B cell (primary cell): ENCODE measurements around the gene C1orf115. TPM values are rescaled to one million over a fixed set of nuclear protein-coding genes. Genes with fewer than 3 reads are reported as not detected.

Source experiments
- ATAC-seq: fragments of 200-7000 bp; cut with Tn5 transposase; one replicate; pipeline ENCODE4 v1.10.0; 2021; ENCODE audit warnings: low read depth, mild to moderate bottlenecking, moderate number of reproducible peaks, moderate library complexity
- CTCF ChIA-PET: fragments of 350-600 bp; sonication (Branson Sonifier 250); formaldehyde crosslinking; loops from one replicate; lab custom pipeline; 2021; ENCODE audit warnings: antibody characterized with exemption, inconsistent platforms; lab: Charles Lee
- POLR2A ChIA-PET: fragments of 350-600 bp; sonication (Branson Sonifier 250); formaldehyde crosslinking; loops from one replicate; lab custom pipeline; 2021; ENCODE audit warnings: antibody characterized with exemption; lab: Charles Lee
- DNase-seq: peaks from one replicate; pipeline ENCODE4 v3.0.0; 2013
- H2AFZ ChIP-seq: 2 replicates; pipeline ENCODE4 v1.6.1; 2012; ENCODE audit warnings: mild to moderate bottlenecking, low read depth, low read length; ENCODE audit not compliant: insufficient read depth, poor library complexity, severe bottlenecking
- H3K27ac ChIP-seq, 2 donors: 1 replicate in 1 of 2; 2 replicates in 1 of 2; pipeline ENCODE4 v1.5.1; 2012 to 2013; ENCODE audit warnings: low read length in 2 of 2, mild to moderate bottlenecking in 2 of 2, moderate library complexity in 1 of 2
- H3K27me3 ChIP-seq, 4 experiments: fragments of 200-600 bp in 1 of 4; sonication (generic) in 1 of 4; replicated peaks in 1 of 4; 1 replicate in 2 of 4; 2 replicates in 2 of 4; pipeline versions ENCODE4 v1.6.1 to v1.7.0; 2013 to 2016; ENCODE audit warnings: low read length in 3 of 4, mild to moderate bottlenecking in 2 of 4, mixed read lengths in 1 of 4, moderate library complexity in 1 of 4; ENCODE audit not compliant: insufficient read depth in 4 of 4, control insufficient read depth in 3 of 4; ENCODE audit errors: control extremely low read depth in 1 of 4
- H3K36me3 ChIP-seq, 2 experiments: replicated peaks in 1 of 2; 1 replicate in 1 of 2; 2 replicates in 1 of 2; pipeline versions ENCODE4 v1.6.1 to v1.7.1; 2013; ENCODE audit warnings: low read length in 1 of 2; ENCODE audit not compliant: insufficient read depth in 2 of 2, control insufficient read depth in 1 of 2; ENCODE audit errors: control extremely low read depth in 1 of 2, extremely low read depth in 1 of 2
- H3K4me1 ChIP-seq, 2 donors: fragments of 200-600 bp in 1 of 2; sonication (generic) in 1 of 2; 1 replicate in 1 of 2; 2 replicates in 1 of 2; pipeline versions ENCODE4 v1.5.1 to v1.6.1; 2013 to 2017; ENCODE audit warnings: low read length in 2 of 2; ENCODE audit not compliant: control insufficient read depth in 2 of 2, insufficient read depth in 2 of 2
- H3K4me2 ChIP-seq: replicated peaks from 2 replicates; pipeline ENCODE3; 2012; ENCODE audit warnings: mild to moderate bottlenecking, low read depth, low read length; ENCODE audit not compliant: poor library complexity, severe bottlenecking
- H3K4me3 ChIP-seq, 5 experiments: fragments of 200-600 bp in 1 of 5; sonication (generic) in 1 of 5; 1 replicate in 3 of 5; 2 replicates in 2 of 5; pipeline versions ENCODE4 v1.5.1 to v1.7.0; 2011 to 2016; ENCODE audit warnings: low read length in 4 of 5, mild to moderate bottlenecking in 4 of 5, low read depth in 2 of 5, control low read depth in 1 of 5, moderate library complexity in 1 of 5; ENCODE audit not compliant: insufficient read depth in 1 of 5; ENCODE audit errors: control extremely low read depth in 1 of 5, extremely low read depth in 1 of 5
- H3K79me2 ChIP-seq: fragments of 200-600 bp; sonication (generic); one replicate; pipeline ENCODE4 v1.6.0; 2016; ENCODE audit warnings: low read length; ENCODE audit not compliant: control insufficient read depth, insufficient read depth
- H3K9ac ChIP-seq: fragments of 200-600 bp; sonication (generic); 2 replicates; pipeline ENCODE4 v1.6.1; 2017; ENCODE audit warnings: mild to moderate bottlenecking, low read length, moderate library complexity
- H3K9me3 ChIP-seq, 3 donors: one replicate each; pipeline versions ENCODE4 v1.6.1 to v1.7.1; 2013; ENCODE audit warnings: low read length in 2 of 3; ENCODE audit not compliant: control insufficient read depth in 2 of 3, insufficient read depth in 1 of 3; ENCODE audit errors: control extremely low read depth in 1 of 3
- H4K20me1 ChIP-seq: 2 replicates; pipeline ENCODE4 v1.6.0; 2012; ENCODE audit warnings: mild to moderate bottlenecking, low read length; ENCODE audit not compliant: insufficient read depth, control insufficient read depth, poor library complexity, severe bottlenecking
- H3K27ac Mint-ChIP-seq: one replicate; pipeline ENCODE4 v1.8.0; 2021; ENCODE audit warnings: mixed read lengths
- H3K27me3 Mint-ChIP-seq: one replicate; pipeline ENCODE4 v1.8.0; 2021; ENCODE audit warnings: mixed read lengths
- H3K4me1 Mint-ChIP-seq: one replicate; pipeline ENCODE4 v1.8.0; 2021; ENCODE audit warnings: mixed read lengths
- H3K4me3 Mint-ChIP-seq: one replicate; pipeline ENCODE4 v1.8.0; 2021; ENCODE audit warnings: mixed read lengths
- H3K9me3 Mint-ChIP-seq: one replicate; pipeline ENCODE4 v1.8.0; 2022; ENCODE audit warnings: mixed read lengths; ENCODE audit not compliant: insufficient read depth
- CTCF ChIP-seq: fragments of 200-600 bp; IDR thresholded peaks from one replicate; pipeline ENCODE4 v1.8.0; 2022; ENCODE audit warnings: antibody characterized with exemption, mild to moderate bottlenecking
- EZH2 ChIP-seq: IDR thresholded peaks from 2 replicates; pipeline ENCODE4 v1.6.1; 2012; ENCODE audit warnings: borderline replicate concordance, low read depth, mild to moderate bottlenecking, moderate library complexity, low read length; ENCODE audit not compliant: insufficient read depth, poor library complexity, severe bottlenecking
- WGBS: methylation state at CpG from one replicate; pipeline ENCODE4 v1.1.5; 2013; ENCODE audit warnings: missing lambda C conversion rate; ENCODE audit not compliant: insufficient coverage; 5-methylcytosine and 5-hydroxymethylcytosine counted together
- intact Hi-C: fragments of 100-400 bp; cut with micrococcal nuclease; formaldehyde crosslinking; loops from one replicate; pipeline ENCODE4 v1.10.0; 2022
- polyA plus RNA-seq: library from polyadenylated mRNA; depleted of rRNA; stranded (reverse); fragments of >200 nt; gene quantifications from 2 replicates; pipeline ENCODE4 v1.2.3, GENCODE V29; 2012
- total RNA-seq, 2 donors: library from RNA; stranded (reverse); fragments of 120-200 nt in 1 of 2; gene quantifications; 1 replicate in 1 of 2; 2 replicates in 1 of 2; pipeline versions ENCODE4 v1.2.3 to v1.2.4, GENCODE V29; 2013 to 2022

Gene C1orf115
- total and polyA plus RNA-seq, 2 donors (not counting 1 experiment from before 2014, with no cell fraction given), result 6.4 to 19.5 TPM

- Histone ChIP-seq H3K79me2 (no peaks in the 10 kb centered on the region), H4K20me1 (no peaks in the 10 kb centered on the region), H3K27ac (no peak overlapping the region), H3K9me3 (peaks cover 0 to 9% (median 0%) of the 10 kb centered on the region in 3 donors), H3K4me1 (peaks cover 22 to 32% of the 10 kb centered on the region in 2 donors), H3K27me3 (no peaks in the 10 kb centered on the region), H3K4me2 (no peak overlapping the region), H2AFZ (no peak overlapping the region), H3K4me3 (no peak overlapping the region), H3K9ac (no peak overlapping the region), H3K36me3 (no peaks in the 10 kb centered on the region)
- intact Hi-C loops, result no loop called here
- H3K27ac Mint-ChIP-seq, result no peak overlapping the region
- 89% methylated on average over 7 of the region's 7 CpGs for WGBS
- no peak overlapping the region for H3K4me3 Mint-ChIP-seq
- CTCF ChIA-PET, result no interaction called here
- no peak for ATAC-seq
- no peak for TF ChIP-seq EZH2
- no peak for TF ChIP-seq CTCF
- DNase-seq, result no peak
- peaks cover 38% of the 10 kb centered on the region for H3K4me1 Mint-ChIP-seq
- H3K9me3 Mint-ChIP-seq, result no peaks in the 10 kb centered on the region
- H3K27me3 Mint-ChIP-seq, result no peaks in the 10 kb centered on the region
- POLR2A ChIA-PET, result no interaction called here
These were observed 15.6 kb downstream of the C1orf115 start for GRCh38 chr1:220705782-220706181.

GRCh38 chr1:220706480-220706879 lies 16.3 kb downstream of the C1orf115 start:
- no peak overlapping the region for H3K27ac Mint-ChIP-seq
- H3K27me3 Mint-ChIP-seq, result no peaks in the 10 kb centered on the region
- no peak overlapping the region for H3K27ac ChIP-seq
- H3K4me1 ChIP-seq, result peaks cover 29 to 39% of the 10 kb centered on the region in 2 donors
- H3K79me2 ChIP-seq, result no peaks in the 10 kb centered on the region
- H4K20me1 ChIP-seq, result no peaks in the 10 kb centered on the region
- no peak overlapping the region for H3K4me2 ChIP-seq
- ATAC-seq (no peak), DNase-seq (no peak)
- no peaks in the 10 kb centered on the region for H3K36me3 ChIP-seq
- ChIA-PET POLR2A (no interaction called here), CTCF (no interaction called here)
- intact Hi-C loops, result no loop called here
- no peak overlapping the region for H3K4me3 ChIP-seq
- WGBS, result 91% methylated on average over 9 of the region's 9 CpGs
- H2AFZ ChIP-seq, result no peak overlapping the region
- no peak overlapping the region for H3K9ac ChIP-seq
- H3K9me3 ChIP-seq, result peaks cover 0 to 9% (median 0%) of the 10 kb centered on the region in 3 donors
- no peak overlapping the region for H3K4me3 Mint-ChIP-seq
- TF ChIP-seq EZH2 (no peak), CTCF (no peak)
- H3K4me1 Mint-ChIP-seq, result peaks cover 45% of the 10 kb centered on the region
- H3K27me3 ChIP-seq, result no peaks in the 10 kb centered on the region
- H3K9me3 Mint-ChIP-seq, result no peaks in the 10 kb centered on the region
